Astrocyte (in vitro differentiated cells and primary cell): ENCODE measurements around the gene PISD. TPM values are rescaled to one million over a fixed set of nuclear protein-coding genes. Genes with fewer than 3 reads are reported as not detected.

ENCODE experiments used
- DNase-seq: peaks from one replicate; pipeline ENCODE4 v3.0.0-alpha.2; 2010; ENCODE audit warnings: low read depth
- FAIRE-seq: peaks from 2 replicates; lab custom pipeline; 2011; peaks lifted over from hg19 to GRCh38; lab: Jason Lieb, UNC
- H2AFZ ChIP-seq: 2 replicates; pipeline ENCODE4 v1.6.0; 2012; ENCODE audit warnings: low read depth, low read length, inconsistent platforms
- H3K27ac ChIP-seq: 2 replicates; pipeline ENCODE4 v1.5.1; 2011; ENCODE audit warnings: low read depth, low read length, inconsistent platforms
- H3K27me3 ChIP-seq: 2 replicates; pipeline ENCODE4 v1.6.0; 2011; ENCODE audit warnings: low read length, inconsistent platforms; ENCODE audit not compliant: insufficient read depth
- H3K36me3 ChIP-seq: 2 replicates; pipeline ENCODE4 v1.5.1; 2011; ENCODE audit warnings: low read length, inconsistent platforms; ENCODE audit not compliant: insufficient read depth
- H3K4me1 ChIP-seq: 2 replicates; pipeline ENCODE4 v1.5.1; 2011; ENCODE audit warnings: low read length, inconsistent platforms; ENCODE audit not compliant: insufficient read depth
- H3K4me2 ChIP-seq: 2 replicates; pipeline ENCODE4 v1.6.0; 2012; ENCODE audit warnings: low read length, inconsistent platforms
- H3K4me3 ChIP-seq: 2 replicates; pipeline ENCODE4 v1.5.1; 2011; ENCODE audit warnings: low read depth, mild to moderate bottlenecking, low read length, inconsistent platforms; ENCODE audit not compliant: insufficient read depth
- H3K79me2 ChIP-seq: 2 replicates; pipeline ENCODE4 v1.6.0; 2012; ENCODE audit warnings: mild to moderate bottlenecking, low read length, inconsistent platforms; ENCODE audit not compliant: insufficient read depth
- H3K9ac ChIP-seq: 2 replicates; pipeline ENCODE4 v1.6.0; 2012; ENCODE audit warnings: mild to moderate bottlenecking, low read length, inconsistent platforms
- H3K9me3 ChIP-seq: 2 replicates; pipeline ENCODE4 v1.5.1; 2012; ENCODE audit warnings: low read depth, mild to moderate bottlenecking, low read length, inconsistent platforms; ENCODE audit not compliant: insufficient read depth
- H4K20me1 ChIP-seq: 2 replicates; pipeline ENCODE4 v1.6.0; 2012; ENCODE audit warnings: low read length, inconsistent platforms; ENCODE audit not compliant: insufficient read depth
- H3K27ac Mint-ChIP-seq: one replicate; pipeline ENCODE4 v1.8.0; 2021; ENCODE audit warnings: mild to moderate bottlenecking, mixed read lengths; ENCODE audit not compliant: unreplicated experiment
- H3K27me3 Mint-ChIP-seq: one replicate; pipeline ENCODE4 v1.8.0; 2021; ENCODE audit warnings: low read depth, mixed read lengths; ENCODE audit not compliant: unreplicated experiment
- H3K36me3 Mint-ChIP-seq: one replicate; pipeline ENCODE4 v1.8.0; 2021; ENCODE audit warnings: low read depth, mixed read lengths; ENCODE audit not compliant: unreplicated experiment
- H3K4me1 Mint-ChIP-seq: one replicate; pipeline ENCODE4 v1.8.0; 2021; ENCODE audit warnings: low read depth, mixed read lengths; ENCODE audit not compliant: unreplicated experiment
- H3K4me3 Mint-ChIP-seq: one replicate; pipeline ENCODE4 v1.8.0; 2021; ENCODE audit warnings: mild to moderate bottlenecking, moderate library complexity, mixed read lengths; ENCODE audit not compliant: unreplicated experiment
- H3K9me3 Mint-ChIP-seq: one replicate; pipeline ENCODE4 v1.8.0; 2021; ENCODE audit warnings: mild to moderate bottlenecking, mixed read lengths; ENCODE audit not compliant: unreplicated experiment
- CTCF ChIP-seq: IDR thresholded peaks from 2 replicates; pipeline ENCODE4 v1.5.1; 2011; ENCODE audit warnings: low read depth, mild to moderate bottlenecking, inconsistent platforms, low read length, moderate library complexity; ENCODE audit not compliant: insufficient read depth
- EZH2 ChIP-seq: IDR thresholded peaks from 2 replicates; pipeline ENCODE4 v1.6.1; 2012; ENCODE audit warnings: mild to moderate bottlenecking, low read length, inconsistent platforms; ENCODE audit not compliant: insufficient read depth
- total RNA-seq: library from RNA; stranded (reverse); gene quantifications from 2 replicates; pipeline ENCODE4 v1.2.1, GENCODE V29; 2021

Gene PISD
- total RNA-seq, 1 donor from 2014 or later: 43.2 TPM

DNA sequence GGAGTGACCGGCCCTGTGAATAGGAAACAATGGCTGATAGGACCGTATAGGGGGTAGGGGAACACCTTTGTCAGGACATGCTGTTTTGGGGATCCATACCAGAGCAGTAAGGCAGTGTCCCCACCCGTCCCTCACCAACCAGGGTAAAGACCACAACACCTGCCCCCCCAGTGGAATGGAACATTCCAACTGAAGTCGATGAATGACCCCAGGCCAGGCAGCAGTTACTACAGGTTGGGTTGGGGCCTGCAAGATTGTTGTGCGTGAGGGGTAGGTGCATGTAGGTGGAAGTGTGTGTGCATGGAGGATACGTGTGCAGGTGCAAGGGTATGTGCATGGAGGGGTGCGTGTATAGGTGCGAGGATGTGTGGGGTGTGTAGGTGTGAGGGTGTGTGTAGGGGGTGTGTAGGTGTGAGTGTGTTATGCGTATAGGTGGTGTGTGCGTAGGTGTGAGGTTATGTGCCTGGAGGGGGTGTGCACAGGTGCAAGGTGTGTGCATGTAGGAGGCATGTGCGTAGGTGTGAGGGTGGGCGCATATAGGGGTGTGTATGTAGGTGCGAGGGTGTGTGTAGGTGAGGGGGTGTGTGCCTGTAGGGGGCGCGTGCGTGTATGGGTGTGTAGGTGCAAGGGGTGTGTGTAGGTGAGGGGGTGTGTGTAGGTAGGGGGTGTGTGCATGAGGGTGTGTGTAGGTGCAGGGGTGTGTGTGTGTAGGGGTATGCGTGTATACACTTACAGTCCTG, 32.9 kb downstream of the PISD start:
- Histone ChIP-seq H4K20me1 (peaks cover 69% of the 10 kb centered on the region), H3K4me3 (peak overlapping the region; percentile 78), H2AFZ (no peak overlapping the region), H3K36me3 (no peaks in the 10 kb centered on the region), H3K27me3 (no peaks in the 10 kb centered on the region), H3K9me3 (no peaks in the 10 kb centered on the region), H3K4me1 (peaks cover 27% of the 10 kb centered on the region), H3K4me2 (peak overlapping the region; percentile 98), H3K9ac (peak overlapping the region; percentile 93), H3K27ac (no peak overlapping the region), H3K79me2 (peaks cover 82% of the 10 kb centered on the region)
- peak overlapping the region; percentile 48 for H3K27ac Mint-ChIP-seq
- H3K4me3 Mint-ChIP-seq: peak overlapping the region; percentile 36
- H3K27me3 Mint-ChIP-seq: no peaks in the 10 kb centered on the region
- TF ChIP-seq EZH2: no peak
- no peak for TF ChIP-seq CTCF
- H3K9me3 Mint-ChIP-seq: no peaks in the 10 kb centered on the region
- no peak for FAIRE-seq
- no peaks in the 10 kb centered on the region for H3K36me3 Mint-ChIP-seq
- H3K4me1 Mint-ChIP-seq: peaks cover 12% of the 10 kb centered on the region
- DNase-seq: no peak

DNA sequence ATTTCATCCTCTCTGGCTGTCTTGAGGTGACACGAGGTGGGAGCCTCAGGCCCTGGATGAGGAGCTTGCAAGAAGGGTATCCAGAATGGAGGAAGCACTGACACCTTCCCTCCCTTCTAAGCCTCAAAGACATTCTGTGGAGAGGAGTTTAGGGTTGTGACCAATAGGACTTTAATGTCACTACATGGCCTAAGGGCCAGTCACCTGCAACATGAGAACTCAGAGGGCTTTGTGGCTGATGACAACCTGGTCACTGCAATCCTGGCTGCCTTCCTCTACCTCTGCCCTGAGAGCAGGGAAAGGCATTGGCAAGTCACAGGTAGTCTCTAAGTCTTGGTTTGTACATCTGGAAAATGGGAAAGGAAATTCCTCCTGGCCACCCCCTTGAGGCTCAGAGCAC, 33.7 kb downstream of the PISD start:
- Mint-ChIP-seq H3K27ac (peak overlapping the region; percentile 48), H3K4me1 (peaks cover 12% of the 10 kb centered on the region), H3K4me3 (peak overlapping the region; percentile 27), H3K36me3 (no peaks in the 10 kb centered on the region), H3K27me3 (no peaks in the 10 kb centered on the region), H3K9me3 (no peaks in the 10 kb centered on the region)
- DNase-seq: no peak
- no peaks in the 10 kb centered on the region for H3K9me3 ChIP-seq
- H3K36me3 ChIP-seq: no peaks in the 10 kb centered on the region
- H3K9ac ChIP-seq: peak overlapping the region; percentile 17
- H3K27me3 ChIP-seq: no peaks in the 10 kb centered on the region
- no peak overlapping the region for H3K4me2 ChIP-seq
- no peak overlapping the region for H3K27ac ChIP-seq
- H2AFZ ChIP-seq: no peak overlapping the region
- TF ChIP-seq EZH2: no peak
- TF ChIP-seq CTCF: no peak
- H3K4me3 ChIP-seq: no peak overlapping the region
- H4K20me1 ChIP-seq: peaks cover 73% of the 10 kb centered on the region
- peaks cover 90% of the 10 kb centered on the region for H3K79me2 ChIP-seq
- H3K4me1 ChIP-seq: peaks cover 27% of the 10 kb centered on the region
- FAIRE-seq: no peak

DNA sequence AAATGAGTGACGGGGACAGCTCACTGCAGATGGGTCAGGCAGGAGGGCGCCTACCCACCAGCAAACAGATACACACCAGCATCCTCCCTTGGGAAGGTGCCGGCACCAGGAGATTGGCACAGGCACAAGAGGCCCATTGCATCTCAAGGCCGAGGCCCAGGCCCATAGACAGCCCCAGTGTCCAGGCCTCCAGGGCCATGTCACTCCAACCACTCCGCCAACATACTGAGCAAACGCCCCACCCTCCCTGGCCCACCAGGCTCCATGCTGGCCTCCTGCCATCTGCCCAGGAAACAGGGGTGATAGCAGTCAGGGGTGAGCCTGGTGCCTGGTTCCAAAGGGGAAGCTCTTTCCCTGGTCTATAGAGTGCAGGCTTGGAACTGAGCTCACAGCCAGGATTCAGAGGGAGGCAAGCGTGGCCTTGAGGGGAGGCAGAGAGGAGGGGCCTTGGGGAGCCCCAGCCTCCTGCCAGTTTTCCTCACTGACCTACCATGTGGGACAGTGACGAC, 34.7 kb downstream of the PISD start:
- H3K4me1 ChIP-seq: peaks cover 27% of the 10 kb centered on the region
- peaks cover 91% of the 10 kb centered on the region for H3K79me2 ChIP-seq
- Mint-ChIP-seq H3K4me1 (peaks cover 12% of the 10 kb centered on the region), H3K4me3 (no peak overlapping the region), H3K27me3 (no peaks in the 10 kb centered on the region), H3K36me3 (no peaks in the 10 kb centered on the region), H3K27ac (no peak overlapping the region), H3K9me3 (no peaks in the 10 kb centered on the region)
- H3K4me3 ChIP-seq: no peak overlapping the region
- no peak overlapping the region for H3K9ac ChIP-seq
- DNase-seq: no peak
- no peak for TF ChIP-seq CTCF
- no peak for TF ChIP-seq EZH2
- FAIRE-seq: no peak
- H3K36me3 ChIP-seq: no peaks in the 10 kb centered on the region
- H3K9me3 ChIP-seq: no peaks in the 10 kb centered on the region
- no peak overlapping the region for H2AFZ ChIP-seq
- H3K27me3 ChIP-seq: no peaks in the 10 kb centered on the region
- no peak overlapping the region for H3K27ac ChIP-seq
- peaks cover 79% of the 10 kb centered on the region for H4K20me1 ChIP-seq
- no peak overlapping the region for H3K4me2 ChIP-seq
